Kidney epithelial cell (primary cell): ENCODE measurements around the gene CAMSAP1. TPM values are rescaled to one million over a fixed set of nuclear protein-coding genes. Genes with fewer than 3 reads are reported as not detected.
A peak's percentile ranks its signal among the peaks of the same experiment; 100 is the strongest.

Experiments
- DNase-seq: peaks from one replicate; pipeline ENCODE4 v3.0.0-alpha.2; 2010; ENCODE audit warnings: low read depth
- H3K27me3 ChIP-seq: 2 replicates; pipeline ENCODE4 v1.6.0; 2011; ENCODE audit warnings: low read length; ENCODE audit not compliant: control insufficient read depth, insufficient read depth
- H3K36me3 ChIP-seq: 2 replicates; pipeline ENCODE4 v1.5.1; 2011; ENCODE audit warnings: low read length; ENCODE audit not compliant: control insufficient read depth, insufficient read depth
- H3K4me3 ChIP-seq: 2 replicates; pipeline ENCODE4 v1.5.1; 2011; ENCODE audit warnings: low read depth, mild to moderate bottlenecking, control low read depth, low read length
- total RNA-seq: library from RNA; depleted of rRNA; stranded (reverse); fragments of >200 nt; gene quantifications from 2 replicates; pipeline ENCODE4 v1.2.3, GENCODE V29; 2015
- TF ChIP-seq, protein P1 (sequence below): IDR thresholded peaks from 2 replicates; pipeline ENCODE4 v1.5.1; 2011; ENCODE audit warnings: mild to moderate bottlenecking, moderate library complexity, low read length, control low read depth, inconsistent platforms; ENCODE audit not compliant: insufficient read depth, poor library complexity, severe bottlenecking

CAMSAP1 gene
- total RNA-seq, 1 donor from 2014 or later = 70.4 TPM

DNA sequence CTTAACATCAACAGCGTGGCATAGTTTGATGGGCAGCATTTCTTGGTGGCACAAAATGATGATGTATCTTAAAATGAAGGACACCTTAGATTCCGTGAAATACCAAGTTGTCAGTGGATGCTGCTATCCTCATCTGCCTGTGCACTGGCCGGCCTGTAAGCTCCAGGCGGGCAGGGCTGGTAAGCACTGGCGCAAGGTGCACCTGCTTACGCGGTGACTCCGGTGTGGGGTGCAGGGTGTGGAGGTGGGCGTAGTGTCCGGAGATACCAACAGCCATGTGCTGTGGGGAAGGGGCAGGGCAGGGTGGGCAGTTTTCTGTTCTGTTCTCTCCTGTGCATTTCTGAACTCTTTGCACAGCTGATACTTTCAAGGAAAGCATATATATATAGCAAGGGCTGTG is 103.9 kb downstream of the CAMSAP1 start:
- H3K36me3 ChIP-seq = no peaks in the 10 kb centered on the region
- no peak for DNase-seq
- no peak overlapping the region for H3K4me3 ChIP-seq
- H3K27me3 ChIP-seq = peaks cover 4% of the 10 kb centered on the region
- TF ChIP-seq, protein P1, sequence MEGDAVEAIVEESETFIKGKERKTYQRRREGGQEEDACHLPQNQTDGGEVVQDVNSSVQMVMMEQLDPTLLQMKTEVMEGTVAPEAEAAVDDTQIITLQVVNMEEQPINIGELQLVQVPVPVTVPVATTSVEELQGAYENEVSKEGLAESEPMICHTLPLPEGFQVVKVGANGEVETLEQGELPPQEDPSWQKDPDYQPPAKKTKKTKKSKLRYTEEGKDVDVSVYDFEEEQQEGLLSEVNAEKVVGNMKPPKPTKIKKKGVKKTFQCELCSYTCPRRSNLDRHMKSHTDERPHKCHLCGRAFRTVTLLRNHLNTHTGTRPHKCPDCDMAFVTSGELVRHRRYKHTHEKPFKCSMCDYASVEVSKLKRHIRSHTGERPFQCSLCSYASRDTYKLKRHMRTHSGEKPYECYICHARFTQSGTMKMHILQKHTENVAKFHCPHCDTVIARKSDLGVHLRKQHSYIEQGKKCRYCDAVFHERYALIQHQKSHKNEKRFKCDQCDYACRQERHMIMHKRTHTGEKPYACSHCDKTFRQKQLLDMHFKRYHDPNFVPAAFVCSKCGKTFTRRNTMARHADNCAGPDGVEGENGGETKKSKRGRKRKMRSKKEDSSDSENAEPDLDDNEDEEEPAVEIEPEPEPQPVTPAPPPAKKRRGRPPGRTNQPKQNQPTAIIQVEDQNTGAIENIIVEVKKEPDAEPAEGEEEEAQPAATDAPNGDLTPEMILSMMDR = no peak

DNA sequence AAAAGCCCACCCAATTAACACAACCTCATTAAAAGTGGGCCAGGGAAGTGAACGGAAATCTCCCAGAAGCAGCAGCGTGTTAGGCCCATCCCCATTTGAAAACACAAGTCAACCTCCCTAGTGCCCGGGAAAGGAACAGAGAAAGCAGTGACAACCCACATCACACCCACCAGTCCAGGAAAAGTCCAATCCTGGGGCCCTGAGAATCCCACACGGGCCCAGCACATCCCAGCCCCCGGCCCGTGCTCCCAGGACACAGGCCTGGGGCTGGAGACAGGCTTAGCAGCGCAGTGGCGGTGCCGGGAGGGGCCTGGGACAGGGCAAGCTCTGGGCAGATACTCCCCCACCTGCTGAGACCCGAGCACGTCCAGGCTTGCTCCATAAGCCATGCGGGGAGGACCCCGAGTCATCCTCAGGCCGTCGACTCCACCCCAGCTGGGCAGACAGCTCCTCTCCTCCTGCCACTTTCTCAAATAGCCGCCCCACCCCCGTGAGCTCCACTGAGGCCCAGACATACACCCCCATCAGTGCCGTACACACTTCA is 104.4 kb downstream of the CAMSAP1 start:
- TF ChIP-seq, protein P1 = no peak
- H3K27me3 ChIP-seq = peaks cover 4% of the 10 kb centered on the region
- DNase-seq = no peak
- no peaks in the 10 kb centered on the region for H3K36me3 ChIP-seq
- H3K4me3 ChIP-seq = no peak overlapping the region

DNA sequence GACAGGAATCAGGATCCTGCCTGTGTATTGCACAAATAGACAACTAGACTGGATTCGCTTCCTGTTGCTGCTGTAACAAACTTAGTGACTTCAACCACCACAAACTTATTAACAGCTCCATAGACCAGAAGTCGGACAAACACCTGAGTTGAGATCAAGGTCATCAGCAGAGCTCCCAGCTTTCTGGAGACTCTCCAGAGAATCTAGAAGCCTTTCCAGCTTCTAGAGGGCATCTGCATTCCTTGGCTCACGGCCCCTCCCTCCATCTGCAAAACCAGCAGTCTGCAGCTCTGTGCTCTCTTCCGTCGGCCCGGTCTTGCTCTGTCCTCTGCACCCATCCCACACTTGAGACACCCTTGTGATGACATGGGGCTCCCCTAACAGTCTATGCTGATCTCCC is 106.3 kb downstream of the CAMSAP1 start:
- H3K36me3 ChIP-seq = no peaks in the 10 kb centered on the region
- no peak overlapping the region for H3K4me3 ChIP-seq
- TF ChIP-seq, protein P1 = no peak
- DNase-seq = no peak
- H3K27me3 ChIP-seq = peaks cover 14% of the 10 kb centered on the region

DNA sequence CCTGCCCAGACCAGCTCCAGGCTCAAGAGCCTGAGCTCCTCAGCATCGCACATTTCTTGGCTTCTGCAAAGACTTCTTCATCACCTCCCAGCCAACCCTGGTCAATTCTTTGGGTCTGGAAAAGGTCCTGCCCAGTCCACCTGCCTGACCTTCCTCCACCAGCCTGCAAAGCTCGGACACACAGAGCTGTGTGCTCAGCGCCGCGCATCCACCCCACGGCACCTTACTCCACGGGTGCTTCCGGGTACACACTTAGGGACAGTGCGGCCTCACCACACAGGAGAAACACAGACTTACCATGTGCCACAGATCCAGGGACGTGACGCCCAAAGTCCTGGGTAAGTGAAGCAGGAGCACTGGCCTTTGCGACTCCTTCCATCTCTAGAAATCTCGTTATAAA is 108.1 kb downstream of the CAMSAP1 start:
- no peaks in the 10 kb centered on the region for H3K36me3 ChIP-seq
- no peak overlapping the region for H3K4me3 ChIP-seq
- DNase-seq = no peak
- peaks cover 19% of the 10 kb centered on the region for H3K27me3 ChIP-seq
- TF ChIP-seq, protein P1 = no peak

DNA sequence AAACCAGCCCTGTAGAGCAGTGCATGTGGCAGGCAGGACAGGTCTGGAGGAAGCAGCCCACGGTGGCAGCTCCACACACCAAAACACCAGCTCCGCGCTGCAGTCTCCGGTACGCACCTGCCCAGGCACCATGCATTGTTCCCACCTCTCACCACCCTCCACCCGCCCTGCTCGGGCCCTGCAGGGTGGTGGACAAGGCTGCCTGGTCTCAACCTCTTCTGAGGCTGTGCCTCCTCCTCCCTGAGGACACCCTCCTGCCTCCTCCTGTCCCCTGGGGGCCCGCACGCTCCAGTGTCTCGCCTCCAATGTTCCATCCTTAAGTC is 109.1 kb downstream of the CAMSAP1 start:
- Histone ChIP-seq H3K4me3 (no peak overlapping the region), H3K36me3 (no peaks in the 10 kb centered on the region), H3K27me3 (peaks cover 21% of the 10 kb centered on the region)
- DNase-seq = no peak
- TF ChIP-seq, protein P1 = no peak

DNA sequence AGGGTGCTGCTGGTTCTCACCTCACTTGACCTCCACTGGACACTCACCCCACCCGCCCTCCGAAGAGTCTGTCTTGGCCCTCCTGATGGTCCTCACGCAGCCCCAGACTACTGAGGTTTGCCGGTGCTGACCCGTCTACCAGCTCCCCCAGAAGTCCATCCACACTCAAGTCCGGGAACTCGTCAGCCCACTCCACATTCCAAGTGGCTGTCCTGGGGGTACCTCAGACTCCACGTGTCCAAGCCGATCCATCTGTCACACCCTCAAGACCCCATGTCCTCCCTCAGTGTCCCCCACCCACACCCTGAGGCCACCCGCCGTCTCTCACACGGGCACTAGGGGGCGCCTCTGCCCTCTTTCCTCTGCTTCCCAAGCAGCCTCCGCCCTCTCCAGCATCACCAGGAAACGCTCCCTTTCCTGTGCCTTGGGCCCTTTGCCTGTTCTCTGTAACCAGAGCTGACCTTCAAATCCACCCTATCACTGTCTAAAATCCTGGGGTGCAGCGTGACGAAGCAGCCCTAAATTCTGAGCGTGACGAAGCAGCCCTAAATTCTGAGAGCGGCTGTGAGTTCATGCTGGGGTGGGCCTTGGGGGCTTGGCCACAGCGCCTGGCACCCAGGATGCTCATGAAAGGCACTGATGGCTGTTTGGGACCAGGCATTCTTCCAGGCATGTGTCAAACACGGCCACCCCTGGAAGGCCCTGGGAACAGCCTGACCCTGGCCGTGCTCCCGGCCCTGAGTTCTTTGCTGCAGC is 109.7 kb downstream of the CAMSAP1 start:
- no peak for DNase-seq
- H3K4me3 ChIP-seq = no peak overlapping the region
- TF ChIP-seq, protein P1 = peak; percentile 67
- H3K36me3 ChIP-seq = no peaks in the 10 kb centered on the region
- H3K27me3 ChIP-seq = peaks cover 17% of the 10 kb centered on the region
